Stimulated activated CD8-positive, alpha-beta memory T cell treated with anti-CD3 and anti-CD28 coated beads, Interleukin-15, amount 100 ng/mL, for 24 hours (primary cell): Measurements from ENCODE around the gene LRRC4C.
"Not testable (repeated sequence)": the region's sequence is repeated elsewhere in the genome, so short reads cannot be mapped to it uniquely, and the experiment has no call there.

ENCODE experiments used
- DNase-seq: peaks from one replicate; pipeline ENCODE4 v3.0.0-alpha.2; 2020; ENCODE audit warnings: low read depth

Gene LRRC4C

DNA sequence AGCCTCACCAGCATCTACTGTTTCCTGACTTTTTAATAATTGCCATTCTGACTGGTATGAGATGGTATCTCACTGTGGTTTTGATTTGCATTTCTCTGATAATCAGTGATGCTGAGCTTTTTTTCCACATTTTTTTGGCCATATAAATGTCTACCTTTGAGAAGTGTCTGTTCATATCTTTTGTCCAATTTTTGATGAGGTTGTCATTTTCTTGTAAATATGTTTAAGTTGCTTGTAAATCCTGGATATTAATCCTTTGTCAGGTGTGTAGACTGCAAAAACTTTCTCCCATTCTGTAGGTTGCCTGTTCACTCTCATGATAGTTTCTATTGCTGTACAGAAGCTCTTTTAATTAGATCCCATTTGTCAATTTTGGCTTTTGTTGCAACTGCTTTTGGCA lies 439.8 kb downstream of the LRRC4C start:
- DNase-seq: not testable (repeated sequence)

DNA sequence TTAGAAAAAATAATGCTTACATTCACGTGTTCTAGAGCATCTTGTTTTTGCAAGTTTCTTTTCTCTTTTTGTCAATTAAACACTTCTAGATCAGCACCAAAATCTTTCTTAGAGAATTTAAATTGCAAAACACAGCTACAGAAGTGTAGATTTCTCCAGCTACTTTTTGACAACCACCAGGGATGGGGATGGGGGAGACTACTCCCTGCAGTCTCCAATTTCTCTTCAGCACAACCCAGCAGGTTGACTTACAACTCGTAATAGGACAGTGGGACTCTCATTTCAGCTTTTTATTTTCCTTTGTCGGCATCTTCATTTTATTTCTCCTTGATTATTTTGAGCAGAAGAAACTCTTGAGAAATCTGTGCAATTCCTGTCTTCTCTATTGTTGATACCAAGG lies 441.2 kb downstream of the LRRC4C start:
- no peak for DNase-seq

DNA sequence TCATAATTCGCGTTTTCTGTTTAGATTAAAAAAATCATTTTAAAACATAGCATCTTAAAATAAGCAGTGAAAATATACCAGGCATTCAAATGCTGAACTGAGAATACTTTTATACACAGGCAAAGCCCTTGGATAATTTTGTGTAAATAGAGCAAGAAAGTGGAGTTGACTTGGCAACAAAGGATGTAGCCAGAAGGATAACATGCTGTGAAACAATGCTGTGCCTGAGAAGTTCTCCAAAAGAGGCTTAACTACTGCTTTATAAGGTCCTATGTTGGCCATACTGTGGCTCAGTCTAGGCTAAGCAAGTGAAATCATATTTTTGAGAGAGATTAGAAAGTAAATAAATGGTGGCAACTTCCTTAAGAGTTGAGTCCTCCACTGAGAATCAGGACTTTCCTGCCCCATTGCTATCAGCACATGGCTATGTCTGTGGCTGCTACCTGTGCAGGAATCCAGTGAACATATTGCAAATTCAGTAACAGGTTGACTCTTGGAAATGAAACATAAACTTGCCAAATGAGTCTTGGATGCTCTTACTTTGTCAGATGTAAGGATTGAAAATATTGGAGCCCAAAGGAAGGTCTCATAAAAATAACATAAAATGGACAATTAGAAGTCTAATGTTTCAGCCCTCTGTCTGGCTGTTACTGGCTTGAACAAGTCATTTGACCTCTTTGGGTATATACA lies 448.9 kb downstream of the LRRC4C start:
- DNase-seq: no peak

DNA sequence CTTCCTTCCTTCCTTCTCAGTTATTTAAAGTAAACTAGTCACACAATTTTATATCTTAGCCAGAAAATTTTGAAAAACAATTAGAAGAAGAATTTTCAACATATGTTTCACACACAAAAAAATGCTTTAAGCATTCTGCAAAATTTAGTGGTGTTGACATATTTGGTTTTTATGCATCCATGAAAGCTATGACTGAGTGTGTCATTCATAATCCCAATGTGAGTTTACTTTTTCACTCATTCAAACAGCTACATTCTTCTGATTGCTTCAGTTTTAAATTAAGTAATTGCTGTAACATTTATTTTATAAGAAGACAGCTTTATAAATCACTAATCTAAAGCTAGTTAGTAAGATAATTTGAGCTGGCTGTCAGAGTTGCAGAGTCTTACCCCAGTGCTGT lies 453.5 kb downstream of the LRRC4C start:
- no peak for DNase-seq

DNA sequence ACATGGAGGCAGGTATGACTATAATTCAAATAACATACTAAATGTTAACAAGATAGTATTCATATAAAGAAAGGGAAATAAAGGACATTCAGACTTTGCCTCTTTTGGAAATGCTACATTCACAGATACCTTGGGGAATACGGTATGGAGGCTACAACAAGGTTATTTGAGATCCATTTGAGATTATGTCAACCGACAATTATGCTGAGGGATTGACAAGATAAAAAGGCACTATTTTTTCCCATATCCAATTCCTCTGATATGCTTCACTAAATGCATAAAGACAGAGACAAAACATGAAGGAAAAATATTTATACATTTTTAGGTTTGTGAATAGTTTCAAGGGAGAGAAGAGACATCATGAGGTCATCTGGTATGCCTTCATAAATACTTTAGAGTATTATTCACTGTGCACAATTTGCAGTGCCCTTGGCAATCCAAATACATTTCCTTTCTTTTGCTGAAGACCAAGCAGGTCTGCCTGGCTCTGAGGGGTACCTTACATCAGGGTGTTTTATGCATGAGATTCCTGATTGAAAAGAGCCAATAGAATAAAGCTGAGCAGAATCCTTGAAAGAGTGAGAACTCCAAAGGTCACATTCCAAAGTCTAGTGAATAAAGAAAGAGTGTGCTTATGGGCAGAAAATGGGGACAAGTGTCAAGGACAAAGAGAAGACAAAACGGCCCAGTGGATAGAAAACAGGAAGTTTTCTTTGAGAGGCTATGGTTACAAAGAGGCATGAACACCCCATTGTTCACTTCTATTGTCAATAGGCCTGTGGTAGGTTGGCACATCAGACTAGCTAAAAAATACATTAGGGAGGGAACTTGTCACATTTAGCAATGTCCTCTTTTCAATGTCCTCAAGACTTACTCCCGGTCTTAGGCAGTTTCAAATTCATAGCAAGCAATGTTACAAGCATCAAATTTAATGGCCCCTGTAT lies 455.8 kb downstream of the LRRC4C start:
- DNase-seq: no peak

DNA sequence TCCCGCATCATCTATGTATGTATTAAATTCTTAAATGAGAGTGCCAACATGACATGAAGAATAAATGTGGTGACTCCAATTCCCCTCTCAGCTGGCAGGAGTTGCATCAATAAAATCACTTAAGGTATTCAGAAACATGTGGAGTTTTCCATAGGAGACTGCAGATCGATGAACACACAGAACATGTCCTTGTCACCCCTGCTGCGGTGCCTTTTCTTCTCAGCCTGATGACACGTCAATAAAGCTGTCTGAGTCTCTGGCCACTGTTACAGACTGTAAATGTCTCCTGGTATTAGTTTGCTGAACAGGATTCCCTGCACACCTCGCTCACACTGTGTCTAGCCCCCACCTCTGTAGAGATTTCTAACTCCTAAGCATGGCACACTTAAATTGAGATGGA lies 460.5 kb downstream of the LRRC4C start:
- DNase-seq: no peak

DNA sequence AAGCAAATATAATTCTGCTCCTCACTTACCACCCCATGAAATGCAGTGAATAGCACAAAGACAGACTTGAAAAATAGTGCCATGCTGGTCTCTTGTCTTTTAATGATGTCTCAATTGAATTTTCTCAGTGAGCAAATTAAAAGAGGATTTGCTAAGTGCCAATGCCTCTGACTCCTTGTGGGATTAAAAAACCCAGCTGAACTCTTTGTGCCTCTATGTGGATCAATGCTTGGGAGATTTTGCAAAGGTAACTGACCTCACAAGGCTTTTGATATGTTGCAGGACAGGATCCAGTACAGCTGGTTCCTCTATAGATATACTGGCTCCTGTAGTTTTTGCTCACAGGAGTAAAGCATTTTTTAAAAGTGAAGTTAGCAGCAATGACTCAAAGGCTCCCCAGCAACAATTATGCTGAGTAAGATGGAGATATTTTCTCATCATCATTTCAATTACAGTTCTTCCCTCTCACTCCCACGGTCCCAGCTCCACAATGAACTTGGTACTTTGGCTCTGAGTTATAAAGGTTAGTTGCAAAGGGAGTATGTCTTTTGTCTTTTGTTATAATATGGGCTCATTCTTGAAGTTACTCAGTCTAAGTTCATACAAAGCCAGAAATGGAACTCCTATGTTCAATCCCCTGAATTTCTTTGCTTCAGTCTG lies 471.5 kb downstream of the LRRC4C start:
- no peak for DNase-seq

DNA sequence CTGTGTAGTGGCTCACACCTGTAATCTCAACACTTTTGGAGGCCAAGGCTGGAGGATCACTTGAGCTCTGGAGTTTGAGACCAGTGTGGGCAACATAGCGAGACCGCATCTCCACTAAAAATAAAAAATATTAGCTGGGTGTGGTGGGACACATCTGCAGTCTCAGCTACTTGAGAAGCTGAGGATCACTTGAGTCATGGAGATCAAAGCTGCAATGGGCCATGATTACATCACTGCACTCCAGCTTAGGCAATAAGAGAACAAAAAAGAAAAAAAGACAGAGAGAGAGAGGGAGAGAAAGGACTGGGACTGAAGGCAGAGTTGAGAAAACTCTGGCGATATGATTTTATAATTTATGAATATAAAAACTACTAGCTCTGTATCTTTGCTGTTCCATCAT lies 473.1 kb downstream of the LRRC4C start:
- no peak for DNase-seq

DNA sequence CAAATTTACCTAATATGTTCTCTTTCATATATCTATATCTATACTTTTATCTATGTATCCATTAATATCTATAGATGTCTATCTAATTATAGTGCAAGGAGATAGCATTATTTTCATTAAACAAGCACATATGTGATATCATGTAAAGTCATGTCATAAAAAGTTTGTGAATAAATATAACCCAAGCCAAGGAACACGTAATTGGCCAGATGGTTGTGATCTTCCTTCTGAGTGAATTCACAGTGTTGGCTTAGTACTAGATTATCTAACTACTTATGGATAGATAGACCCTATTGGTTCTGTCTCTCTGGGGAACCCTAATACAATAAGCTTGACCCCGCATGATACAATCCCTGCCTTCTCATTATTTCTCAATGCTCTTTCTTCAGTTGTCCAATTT lies 484.4 kb downstream of the LRRC4C start:
- DNase-seq: no peak

DNA sequence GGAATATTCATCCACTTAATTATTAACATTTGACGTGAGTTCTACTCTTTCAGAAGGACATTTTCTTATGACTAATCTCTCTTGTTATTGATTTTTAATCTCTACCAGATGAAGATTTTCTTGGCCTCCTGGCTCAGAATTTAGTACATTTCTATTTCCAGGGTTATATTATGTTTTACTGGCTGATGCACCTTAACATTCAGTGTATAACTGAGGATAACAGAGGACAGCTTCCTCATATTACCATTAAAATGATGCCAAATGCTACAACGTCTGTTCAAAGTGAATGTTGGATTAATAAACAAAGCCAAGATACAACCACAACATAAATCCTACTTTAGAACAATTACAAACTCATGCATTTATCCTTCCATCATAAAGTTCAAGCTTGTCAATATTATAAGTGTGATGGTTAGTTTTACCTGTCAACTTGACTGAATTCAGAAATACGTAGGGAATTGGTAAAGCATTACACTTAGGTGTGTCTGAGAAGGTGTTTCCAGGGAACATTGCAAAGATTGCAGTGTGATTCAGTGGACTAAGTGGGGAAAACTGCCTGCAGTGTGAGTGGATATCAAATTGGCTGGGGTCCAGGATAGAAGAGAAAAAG lies 485.2 kb downstream of the LRRC4C start:
- DNase-seq: no peak

DNA sequence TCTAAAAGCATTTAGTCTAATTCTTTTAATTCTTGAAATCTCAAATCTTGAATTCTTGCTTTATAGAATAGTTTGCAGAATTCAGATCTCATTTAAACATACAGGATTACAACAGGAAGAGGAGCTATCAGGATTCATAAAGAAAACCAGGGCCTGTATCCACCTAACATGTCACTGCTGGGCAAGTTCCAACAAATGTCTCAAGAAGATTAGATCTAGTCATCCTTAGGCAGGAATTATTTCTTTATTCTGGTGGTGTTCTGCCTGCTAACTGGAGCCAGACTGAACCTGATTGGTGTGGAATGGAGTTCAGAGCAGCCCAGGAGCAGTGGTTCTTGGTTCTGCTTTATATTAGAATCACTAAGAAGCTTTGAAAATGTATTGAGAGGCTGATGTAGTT lies 500.7 kb downstream of the LRRC4C start:
- DNase-seq: no peak

DNA sequence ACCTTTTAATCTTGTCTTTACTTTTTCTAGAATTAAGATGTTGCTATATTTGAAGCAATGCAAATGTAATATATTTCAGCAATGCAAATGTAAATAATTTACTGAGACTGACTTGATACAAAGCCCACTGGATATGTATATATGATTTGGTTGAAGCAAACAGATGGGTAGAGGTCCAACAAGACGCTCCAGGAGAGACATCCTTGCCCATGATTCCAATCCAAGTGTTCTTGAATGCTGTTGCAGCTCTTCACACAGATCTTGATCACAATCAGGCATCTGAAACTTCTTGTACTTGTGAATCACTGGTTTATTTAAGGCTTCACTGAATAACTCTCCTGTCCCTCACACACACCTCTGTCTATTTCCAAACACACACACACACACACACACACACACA lies 507.0 kb downstream of the LRRC4C start:
- DNase-seq: no peak

DNA sequence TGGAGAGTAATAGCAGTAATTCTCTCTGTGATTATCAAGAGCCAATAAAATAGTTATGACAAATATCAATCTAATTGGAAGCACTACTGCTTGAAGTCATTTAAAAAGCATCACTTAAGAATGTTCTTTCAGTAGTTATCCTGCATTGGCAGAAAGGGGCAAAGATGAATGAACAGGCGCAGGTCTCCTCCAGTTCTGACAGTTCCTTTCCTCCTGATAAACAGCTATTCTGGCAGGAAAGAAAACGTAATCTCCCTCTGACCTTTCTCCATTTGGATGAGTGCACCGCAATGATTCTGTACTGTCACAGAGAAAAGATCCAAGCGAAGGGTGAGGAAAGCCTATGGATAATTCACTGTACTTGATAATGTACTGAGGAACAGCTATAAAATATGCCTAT lies 521.5 kb downstream of the LRRC4C start:
- DNase-seq: no peak

DNA sequence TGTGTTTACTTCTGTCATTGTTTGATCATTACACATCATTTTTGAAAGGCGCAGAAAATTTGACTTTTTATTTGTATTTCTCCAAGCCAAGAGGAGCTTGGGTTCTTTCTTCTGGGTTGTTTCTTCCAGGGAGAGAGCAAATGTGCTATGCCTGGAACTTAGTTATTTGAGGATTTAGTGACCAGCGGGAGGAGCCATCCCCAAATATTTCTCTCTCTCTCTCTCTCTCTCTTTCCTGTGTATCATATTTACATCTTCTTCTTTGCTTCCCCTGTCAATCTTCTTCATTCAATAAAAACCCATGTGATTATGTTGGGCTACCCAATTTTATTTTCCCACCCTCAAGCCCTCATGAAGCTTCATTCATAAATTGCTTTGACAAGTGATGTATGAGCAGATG lies 534.5 kb downstream of the LRRC4C start:
- DNase-seq: no peak

DNA sequence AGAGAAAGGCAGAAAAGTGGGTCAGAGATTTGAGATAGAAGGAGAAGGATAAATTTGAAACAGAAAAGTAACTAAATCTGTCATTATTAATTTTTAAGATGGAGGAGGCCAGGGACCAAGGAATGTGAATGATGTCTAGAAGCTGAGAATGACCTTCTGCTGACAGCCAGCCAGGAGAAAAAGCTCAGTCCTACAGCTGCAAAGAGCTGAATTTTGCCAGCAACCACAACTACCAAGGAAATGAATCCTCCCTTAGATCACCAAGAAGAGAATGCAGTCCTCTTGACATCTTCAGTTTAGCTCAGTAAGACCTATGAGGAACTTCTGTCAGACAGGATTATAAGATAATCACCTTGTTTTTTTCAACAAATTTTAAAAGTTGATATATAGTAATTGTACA lies 538.2 kb downstream of the LRRC4C start:
- DNase-seq: no peak

DNA sequence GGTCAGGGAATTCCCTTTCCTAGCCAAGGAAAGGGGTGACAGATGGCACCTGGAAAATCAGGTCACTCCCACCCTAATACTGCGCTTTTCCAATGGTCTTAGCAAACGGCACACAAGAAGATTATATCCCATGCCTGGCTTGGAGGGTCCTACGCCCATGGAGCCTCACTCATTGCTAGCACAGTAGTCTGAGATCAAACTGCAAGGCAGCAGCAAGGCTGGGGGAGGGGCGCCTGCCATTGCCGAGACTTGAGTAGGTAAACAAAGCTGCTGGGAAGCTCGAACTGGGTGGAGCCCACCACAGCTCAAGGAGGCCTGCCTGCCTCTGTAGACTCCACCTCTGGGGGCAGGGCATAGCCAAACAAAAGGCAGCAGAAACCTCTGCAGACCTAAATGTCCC lies 548.7 kb downstream of the LRRC4C start:
- not testable (repeated sequence) for DNase-seq

DNA sequence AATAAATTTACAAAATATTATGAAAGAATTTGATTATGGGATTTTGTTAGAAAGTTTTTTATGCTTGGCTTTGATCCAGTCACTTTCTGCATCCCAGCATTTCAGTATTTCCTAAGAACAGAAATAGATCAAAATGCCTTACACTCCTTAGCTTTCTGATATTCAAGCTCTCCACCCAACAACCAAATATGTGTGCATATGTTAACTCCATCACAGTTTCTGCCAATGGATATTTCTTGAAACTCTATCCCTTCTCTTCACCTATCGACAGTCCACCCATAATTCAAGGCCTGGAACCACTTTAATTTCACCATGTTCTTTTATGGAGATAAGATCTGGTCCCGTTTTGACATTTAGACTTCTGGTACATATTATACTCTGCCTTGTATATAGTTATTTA lies 565.0 kb downstream of the LRRC4C start:
- no peak for DNase-seq

DNA sequence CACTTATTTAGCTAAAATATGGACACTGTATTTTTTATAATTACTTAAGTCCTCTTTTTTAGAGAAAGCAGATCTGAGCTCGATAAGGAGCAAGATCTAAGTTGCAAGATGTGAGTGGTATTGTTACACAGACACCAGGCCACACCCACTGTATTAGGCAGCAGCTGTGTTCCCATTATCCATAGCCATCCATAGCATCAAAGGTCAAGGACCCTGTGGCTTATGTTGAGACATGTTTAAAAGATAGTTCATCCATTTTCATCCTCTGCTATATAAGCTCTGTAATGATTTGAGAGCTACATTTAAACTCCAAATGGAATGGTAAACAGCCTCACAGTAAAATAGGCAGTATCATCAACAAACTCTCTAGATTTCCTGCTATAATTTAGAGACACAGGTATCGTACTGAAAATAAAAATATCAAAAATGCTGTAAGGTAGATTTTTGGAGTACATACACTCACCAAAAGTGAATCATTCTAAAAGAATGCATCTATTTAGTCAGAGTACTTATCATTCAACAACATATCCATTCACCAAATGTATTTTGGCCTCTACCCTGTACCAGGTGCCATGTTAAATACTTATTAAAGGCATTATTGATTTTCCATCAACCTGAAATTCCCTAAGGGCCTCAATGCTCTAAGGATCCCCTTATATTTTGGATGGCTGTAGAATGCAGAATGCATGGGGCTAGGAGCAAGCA lies 574.0 kb downstream of the LRRC4C start:
- DNase-seq: no peak

DNA sequence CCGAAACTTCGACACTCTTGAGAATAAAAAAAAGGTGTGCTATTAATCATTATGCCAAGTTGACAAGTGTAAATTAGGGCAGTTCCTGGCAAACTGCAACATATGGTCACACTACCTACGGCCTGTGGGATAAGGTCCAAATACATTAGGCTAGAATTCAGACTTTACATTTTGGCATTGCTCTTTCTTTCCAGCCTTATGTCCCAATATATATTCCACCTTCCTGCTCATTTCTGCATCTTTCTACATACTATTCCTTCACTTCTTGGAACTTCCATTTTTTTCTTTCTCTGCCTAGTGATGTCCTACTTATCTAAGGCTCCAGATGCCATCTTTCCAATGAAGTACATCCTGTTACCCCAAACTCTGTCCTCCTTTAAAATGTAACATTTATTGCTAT lies 577.2 kb downstream of the LRRC4C start:
- DNase-seq: no peak

DNA sequence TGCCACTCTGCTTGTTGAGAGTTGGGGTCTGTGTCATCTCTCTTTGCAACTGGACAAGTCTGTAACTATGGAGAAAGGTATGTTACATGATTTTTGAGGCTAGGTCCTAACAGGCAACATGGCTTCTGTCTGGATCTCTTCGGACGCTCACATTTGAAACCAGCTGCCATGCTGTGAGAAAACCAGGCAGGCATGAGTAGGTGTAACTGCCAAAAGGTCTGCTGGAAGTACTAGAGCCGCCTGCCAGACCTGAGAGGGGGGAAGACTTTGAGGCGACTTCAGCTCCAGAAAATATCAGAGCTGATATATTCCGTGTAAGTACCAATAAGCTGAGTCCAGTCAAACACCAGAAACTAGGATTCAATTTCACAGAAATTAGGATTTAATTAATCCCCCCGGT lies 579.5 kb downstream of the LRRC4C start:
- DNase-seq: no peak

DNA sequence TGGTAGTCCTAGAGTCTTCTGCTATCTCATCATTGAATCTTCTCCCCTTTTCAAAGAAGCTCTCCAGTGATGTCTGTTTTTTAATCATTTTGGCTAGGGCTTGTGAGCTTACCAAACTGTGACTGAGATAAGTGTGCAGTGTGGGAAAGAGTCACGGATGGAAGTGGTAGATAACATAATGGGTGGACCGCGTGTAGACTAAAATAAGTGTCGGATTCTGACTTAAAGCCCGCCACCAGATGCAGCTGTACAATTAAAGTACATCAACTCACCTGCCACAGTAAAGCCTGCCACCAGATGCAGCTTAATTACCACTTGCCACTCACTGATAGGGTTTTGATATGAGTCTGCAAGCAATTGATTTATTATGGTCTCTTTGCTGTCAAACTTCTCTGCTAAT lies 581.5 kb downstream of the LRRC4C start:
- DNase-seq: no peak

DNA sequence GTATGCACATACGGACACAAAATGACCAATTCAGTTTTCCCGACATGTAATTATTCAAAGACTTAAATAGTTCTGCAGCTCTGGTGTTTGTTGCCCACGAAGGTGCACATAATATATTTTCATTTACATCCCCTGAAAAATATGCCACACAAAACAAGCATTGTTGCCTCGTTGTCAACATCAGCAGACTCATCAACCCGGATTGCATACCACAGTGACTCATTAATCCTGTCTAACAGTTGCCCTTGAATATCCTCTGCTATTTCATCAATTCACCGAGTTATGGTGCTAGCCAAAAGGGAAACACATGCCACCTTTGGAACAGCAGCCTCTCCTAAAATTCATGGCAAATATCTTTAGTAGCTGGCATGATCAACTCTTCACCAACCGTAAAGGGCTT lies 582.2 kb downstream of the LRRC4C start:
- DNase-seq: no peak
